Panc1 (cell line): ENCODE results near the gene PHPT1. TPM values are rescaled to one million over a fixed set of nuclear protein-coding genes. Genes with fewer than 3 reads are reported as not detected.
"Not testable (repeated sequence)": the region's sequence is repeated elsewhere in the genome, so short reads cannot be mapped to it uniquely, and the experiment has no call there.

ENCODE experiments used
- ATAC-seq: fragments of 200-7000 bp; cut with Tn5 transposase; 2 replicates; pipeline ENCODE4 v1.9.1; 2020; ENCODE audit warnings: mild to moderate bottlenecking, moderate library complexity
- BruUV-seq: library from RNA; stranded (reverse); fragments of 400-500 nt; replicated peaks from 2 replicates; lab custom pipeline; 2021; lab: Mats Ljungman, UMichigan
- CTCF ChIA-PET: fragments of 300-600 bp; sonication (Branson Sonifier 250); formaldehyde crosslinking; loops from one replicate; lab custom pipeline; 2022; ENCODE audit warnings: antibody characterized with exemption; lab: Charles Lee
- POLR2A ChIA-PET: fragments of 300-600 bp; sonication (Branson Sonifier 250); formaldehyde crosslinking; loops from one replicate; lab custom pipeline; 2022; ENCODE audit warnings: antibody characterized with exemption; lab: Charles Lee
- DNase-seq: peaks from one replicate; pipeline ENCODE4 v3.0.0-alpha.2; 2010; ENCODE audit warnings: low read depth, low spot score
- H3K27ac ChIP-seq: 2 replicates; pipeline ENCODE4 v1.5.1; 2011; ENCODE audit warnings: mild to moderate bottlenecking, low read length, inconsistent platforms
- H3K27me3 ChIP-seq: fragments of 200-500 bp; sonication (Bioruptor generic); 2 replicates; pipeline ENCODE4 v1.6.0; 2014; ENCODE audit warnings: low read length, inconsistent platforms; ENCODE audit not compliant: control insufficient read depth, insufficient read depth
- H3K36me3 ChIP-seq: fragments of 200-500 bp; sonication (Bioruptor generic); 2 replicates; pipeline ENCODE4 v1.5.1; 2014; ENCODE audit warnings: inconsistent platforms, mild to moderate bottlenecking, low read length, moderate library complexity; ENCODE audit not compliant: control insufficient read depth, insufficient read depth
- H3K4me1 ChIP-seq: 2 replicates; pipeline ENCODE4 v1.5.1; 2011; ENCODE audit warnings: inconsistent platforms, mild to moderate bottlenecking, low read length, moderate library complexity; ENCODE audit not compliant: control insufficient read depth, insufficient read depth
- H3K4me3 ChIP-seq, 2 experiments: 2 replicates each; pipeline ENCODE4 v1.5.1; 2011 to 2012; ENCODE audit warnings: low read depth in 2 of 2, low read length in 2 of 2, mild to moderate bottlenecking in 2 of 2, inconsistent platforms in 1 of 2, moderate library complexity in 1 of 2
- H3K9me3 ChIP-seq: fragments of 200-500 bp; sonication (Bioruptor generic); 2 replicates; pipeline ENCODE4 v1.5.1; 2014; ENCODE audit warnings: low read depth, mild to moderate bottlenecking, inconsistent platforms, low read length, moderate library complexity; ENCODE audit not compliant: control insufficient read depth, insufficient read depth
- CTCF ChIP-seq: fragments of 450-650 bp; IDR thresholded peaks from 2 replicates; pipeline ENCODE4 v1.5.1; 2017; ENCODE audit warnings: mild to moderate bottlenecking
- POLR2AphosphoS5 ChIP-seq: IDR thresholded peaks from 2 replicates; pipeline ENCODE4 v1.6.1; 2012; ENCODE audit warnings: mild to moderate bottlenecking, low read depth, low read length, moderate library complexity
- REST ChIP-seq, 2 experiments: IDR thresholded peaks; 2 replicates each; pipeline ENCODE4 v1.6.1; 2011 to 2012; ENCODE audit warnings: low read depth in 2 of 2, control low read depth in 1 of 2, low read length in 1 of 2, mild to moderate bottlenecking in 1 of 2, moderate library complexity in 1 of 2; ENCODE audit not compliant: insufficient read depth in 1 of 2
- SIN3A ChIP-seq: IDR thresholded peaks from 2 replicates; pipeline ENCODE4 v1.6.1; 2012; ENCODE audit warnings: low read depth, mild to moderate bottlenecking, low read length, moderate library complexity, borderline replicate concordance; ENCODE audit not compliant: insufficient read depth
- TCF7L2 ChIP-seq: IDR thresholded peaks from 2 replicates; pipeline ENCODE4 v1.6.1; 2011; ENCODE audit warnings: mild to moderate bottlenecking, low read depth, low read length, inconsistent platforms
- in situ Hi-C: cut with HindIII; loops from 2 replicates; pipeline ENCODE4 v1.10.0; 2016; ENCODE audit warnings: low sequenced_read_pairs, low pct_unique_long_range_greater_than_20kb
- intact Hi-C: fragments of 100-400 bp; cut with micrococcal nuclease; formaldehyde crosslinking; loops from one replicate; pipeline ENCODE4 v1.10.0; 2022; ENCODE audit not compliant: unreplicated experiment
- total RNA-seq: library from RNA; stranded (reverse); gene quantifications from one replicate; pipeline ENCODE4 v1.2.1, GENCODE V29; 2021; ENCODE audit not compliant: unreplicated experiment

PHPT1 gene
- total RNA-seq, 1 experiment from 2014 or later: 204 TPM

- Histone ChIP-seq H3K4me1 (peaks cover 5% of the 10 kb centered on the region; the same call in 1 of the 2 replicates), H3K27ac (no peak overlapping the region), H3K4me3 (no peak overlapping the region), H3K27me3 (no peaks in the 10 kb centered on the region), H3K36me3 (no peaks in the 10 kb centered on the region), H3K9me3 (no peaks in the 10 kb centered on the region)
- no TSS peak for BruUV-seq
- TF ChIP-seq SIN3A (no peak), POLR2AphosphoS5 (no peak), TCF7L2 (no peak), CTCF (no peak), REST (IDR thresholded peaks at IDR 0.05; ENCODE audit: insufficient read depth in 1 of 2, low read depth in 2 of 2, low read length in 1 of 2) (no peak)
- in situ Hi-C loops (no loop called here), intact Hi-C loops (no loop called here)
- POLR2A ChIA-PET: no interaction called here
- CTCF ChIA-PET: no interaction called here
- ATAC-seq: no peak
- DNase-seq: no peak
Measured at GRCh38 chr9:136802321-136802720, 46.9 kb upstream of the PHPT1 start.

GRCh38 chr9:136803009-136803550 is 46.1 kb upstream of the PHPT1 start:
- H3K4me3 ChIP-seq, BruUV-seq, intact Hi-C loops, DNase-seq, H3K36me3 ChIP-seq, POLR2A ChIA-PET, H3K9me3 ChIP-seq, ATAC-seq, H3K4me1 ChIP-seq, in situ Hi-C loops, H3K27ac ChIP-seq, H3K27me3 ChIP-seq, CTCF ChIA-PET: not testable (repeated sequence)

- in situ Hi-C loops: no loop called here
- Histone ChIP-seq H3K27me3 (no peaks in the 10 kb centered on the region), H3K36me3 (peaks cover 2% of the 10 kb centered on the region; the same call in 1 of the 2 replicates), H3K9me3 (no peaks in the 10 kb centered on the region), H3K4me1 (peaks cover 5% of the 10 kb centered on the region; the same call in 1 of the 2 replicates), H3K4me3 (no peak overlapping the region), H3K27ac (no peak overlapping the region)
- no TSS peak for BruUV-seq
- intact Hi-C loops: no loop called here
- TF ChIP-seq SIN3A (no peak), CTCF (no peak), POLR2AphosphoS5 (0 out of 2 replicates have a peak, but pooled peaks have one; percentile 14)
- ChIA-PET CTCF (no interaction called here), POLR2A (no interaction called here)
- DNase-seq (no peak), ATAC-seq (no peak)
Measured at GRCh38 chr9:136803551-136804508, 45.4 kb upstream of the PHPT1 start.
